Measurements from ENCODE around the gene ALKBH5.

GRCh38 chr17:18163547-18163946 lies 20.1 kb upstream of the ALKBH5 start:
- TF ChIP-seq E2F6 (IDR thresholded peaks at IDR 0.05; ENCODE audit: borderline replicate concordance, low read depth) (no peak), CTCF (IDR thresholded peaks at IDR 0.05) (no peak)
